ENCODE data around the gene ATP2A2.
"Not testable (repeated sequence)": the region's sequence is repeated elsewhere in the genome, so short reads cannot be mapped to it uniquely, and the experiment has no call there.

The ATP2A2 gene

GRCh38 chr12:110320550-110320949 is 39.5 kb downstream of the ATP2A2 start:
- no peaks in the 10 kb centered on the region for H3K9me3 ChIP-seq (ENCODE audit: control insufficient read depth, low read length)
- H3K27me3 ChIP-seq (replicated peaks; ENCODE audit: control insufficient read depth, insufficient read depth, low read length, poor library complexity, severe bottlenecking), result no peaks in the 10 kb centered on the region
- no peak overlapping the region for H3K27ac ChIP-seq (ENCODE audit: insufficient read depth, low read length, poor library complexity, severe bottlenecking)
- no peaks in the 10 kb centered on the region for H3K4me1 ChIP-seq (ENCODE audit: control insufficient read depth, insufficient read depth, low read length, poor library complexity, severe bottlenecking)
- H3K36me3 ChIP-seq (ENCODE audit: control insufficient read depth, insufficient read depth, low read length), result peaks cover 24% of the 10 kb centered on the region
- H3K4me3 ChIP-seq (ENCODE audit: insufficient read depth, low read depth, low read length, poor library complexity, severe bottlenecking), result no peak overlapping the region
- no peak for DNase-seq

- Histone ChIP-seq H3K27ac (ENCODE audit: insufficient read depth, low read length, poor library complexity, severe bottlenecking) (no peak overlapping the region), H3K4me3 (ENCODE audit: insufficient read depth, low read depth, low read length, poor library complexity, severe bottlenecking) (no peak overlapping the region), H3K9me3 (ENCODE audit: control insufficient read depth, low read length) (no peaks in the 10 kb centered on the region), H3K27me3 (replicated peaks; ENCODE audit: control insufficient read depth, insufficient read depth, low read length, poor library complexity, severe bottlenecking) (no peaks in the 10 kb centered on the region), H3K4me1 (ENCODE audit: control insufficient read depth, insufficient read depth, low read length, poor library complexity, severe bottlenecking) (no peaks in the 10 kb centered on the region), H3K36me3 (ENCODE audit: control insufficient read depth, insufficient read depth, low read length) (peaks cover 78% of the 10 kb centered on the region)
- DNase-seq, result no peak
Measured at GRCh38 chr12:110329710-110330109, 48.7 kb downstream of the ATP2A2 start.

GRCh38 chr12:110330124-110330523 is 49.1 kb downstream of the ATP2A2 start:
- Histone ChIP-seq H3K27me3 (replicated peaks; ENCODE audit: control insufficient read depth, insufficient read depth, low read length, poor library complexity, severe bottlenecking) (no peaks in the 10 kb centered on the region), H3K4me3 (ENCODE audit: insufficient read depth, low read depth, low read length, poor library complexity, severe bottlenecking) (no peak overlapping the region), H3K4me1 (ENCODE audit: control insufficient read depth, insufficient read depth, low read length, poor library complexity, severe bottlenecking) (no peaks in the 10 kb centered on the region), H3K27ac (ENCODE audit: insufficient read depth, low read length, poor library complexity, severe bottlenecking) (no peak overlapping the region), H3K36me3 (ENCODE audit: control insufficient read depth, insufficient read depth, low read length) (peaks cover 80% of the 10 kb centered on the region), H3K9me3 (ENCODE audit: control insufficient read depth, low read length) (no peaks in the 10 kb centered on the region)
- DNase-seq, result no peak

- DNase-seq, result no peak
- Histone ChIP-seq H3K36me3 (ENCODE audit: control insufficient read depth, insufficient read depth, low read length) (peaks cover 80% of the 10 kb centered on the region), H3K27ac (ENCODE audit: insufficient read depth, low read length, poor library complexity, severe bottlenecking) (no peak overlapping the region), H3K4me1 (ENCODE audit: control insufficient read depth, insufficient read depth, low read length, poor library complexity, severe bottlenecking) (no peaks in the 10 kb centered on the region), H3K4me3 (ENCODE audit: insufficient read depth, low read depth, low read length, poor library complexity, severe bottlenecking) (no peak overlapping the region), H3K9me3 (ENCODE audit: control insufficient read depth, low read length) (no peaks in the 10 kb centered on the region), H3K27me3 (replicated peaks; ENCODE audit: control insufficient read depth, insufficient read depth, low read length, poor library complexity, severe bottlenecking) (no peaks in the 10 kb centered on the region)
Measured at GRCh38 chr12:110330544-110330943, 49.5 kb downstream of the ATP2A2 start.

- no peaks in the 10 kb centered on the region for H3K4me1 ChIP-seq (ENCODE audit: control insufficient read depth, insufficient read depth, low read length, poor library complexity, severe bottlenecking)
- H3K9me3 ChIP-seq (ENCODE audit: control insufficient read depth, low read length), result no peaks in the 10 kb centered on the region
- H3K36me3 ChIP-seq (ENCODE audit: control insufficient read depth, insufficient read depth, low read length), result peaks cover 82% of the 10 kb centered on the region
Measured at GRCh38 chr12:110333201-110333600, 52.2 kb downstream of the ATP2A2 start.

GRCh38 chr12:110335481-110336045 is 54.5 kb downstream of the ATP2A2 start:
- Histone ChIP-seq H3K27ac (ENCODE audit: insufficient read depth, low read length, poor library complexity, severe bottlenecking) (no peak overlapping the region), H3K9me3 (ENCODE audit: control insufficient read depth, low read length) (no peaks in the 10 kb centered on the region)

More at GRCh38 chr12:110333201-110333600, 52.2 kb downstream of the ATP2A2 start:
- no peak for DNase-seq
- no peak overlapping the region for H3K27ac ChIP-seq (ENCODE audit: insufficient read depth, low read length, poor library complexity, severe bottlenecking)
- no peaks in the 10 kb centered on the region for H3K27me3 ChIP-seq (replicated peaks; ENCODE audit: control insufficient read depth, insufficient read depth, low read length, poor library complexity, severe bottlenecking)
- no peak overlapping the region for H3K4me3 ChIP-seq (ENCODE audit: insufficient read depth, low read depth, low read length, poor library complexity, severe bottlenecking)

GRCh38 chr12:110337912-110338710 is 57.1 kb downstream of the ATP2A2 start:
- Histone ChIP-seq H3K27ac (ENCODE audit: insufficient read depth, low read length, poor library complexity, severe bottlenecking) (no peak overlapping the region), H3K9me3 (ENCODE audit: control insufficient read depth, low read length) (no peaks in the 10 kb centered on the region), H3K4me3 (ENCODE audit: insufficient read depth, low read depth, low read length, poor library complexity, severe bottlenecking) (no peak overlapping the region), H3K4me1 (ENCODE audit: control insufficient read depth, insufficient read depth, low read length, poor library complexity, severe bottlenecking) (no peaks in the 10 kb centered on the region), H3K27me3 (replicated peaks; ENCODE audit: control insufficient read depth, insufficient read depth, low read length, poor library complexity, severe bottlenecking) (no peaks in the 10 kb centered on the region), H3K36me3 (ENCODE audit: control insufficient read depth, insufficient read depth, low read length) (peaks cover 97% of the 10 kb centered on the region)
- DNase-seq, result no peak

More at GRCh38 chr12:110335481-110336045, 54.5 kb downstream of the ATP2A2 start:
- H3K36me3 ChIP-seq (ENCODE audit: control insufficient read depth, insufficient read depth, low read length), result peaks cover 85% of the 10 kb centered on the region
- H3K4me3 ChIP-seq (ENCODE audit: insufficient read depth, low read depth, low read length, poor library complexity, severe bottlenecking), result no peak overlapping the region
- DNase-seq, result no peak
- H3K4me1 ChIP-seq (ENCODE audit: control insufficient read depth, insufficient read depth, low read length, poor library complexity, severe bottlenecking), result no peaks in the 10 kb centered on the region
- H3K27me3 ChIP-seq (replicated peaks; ENCODE audit: control insufficient read depth, insufficient read depth, low read length, poor library complexity, severe bottlenecking), result no peaks in the 10 kb centered on the region

GRCh38 chr12:110338754-110339153 is 57.7 kb downstream of the ATP2A2 start:
- Histone ChIP-seq H3K27ac (ENCODE audit: insufficient read depth, low read length, poor library complexity, severe bottlenecking) (no peak overlapping the region), H3K27me3 (replicated peaks; ENCODE audit: control insufficient read depth, insufficient read depth, low read length, poor library complexity, severe bottlenecking) (no peaks in the 10 kb centered on the region), H3K4me3 (ENCODE audit: insufficient read depth, low read depth, low read length, poor library complexity, severe bottlenecking) (no peak overlapping the region), H3K9me3 (ENCODE audit: control insufficient read depth, low read length) (no peaks in the 10 kb centered on the region), H3K4me1 (ENCODE audit: control insufficient read depth, insufficient read depth, low read length, poor library complexity, severe bottlenecking) (no peaks in the 10 kb centered on the region), H3K36me3 (ENCODE audit: control insufficient read depth, insufficient read depth, low read length) (peaks cover 99% of the 10 kb centered on the region)
- no peak for DNase-seq

GRCh38 chr12:110339184-110339952 is 58.3 kb downstream of the ATP2A2 start:
- DNase-seq, result no peak
- no peaks in the 10 kb centered on the region for H3K27me3 ChIP-seq (replicated peaks; ENCODE audit: control insufficient read depth, insufficient read depth, low read length, poor library complexity, severe bottlenecking)
- H3K4me3 ChIP-seq (ENCODE audit: insufficient read depth, low read depth, low read length, poor library complexity, severe bottlenecking), result no peak overlapping the region
- H3K36me3 ChIP-seq (ENCODE audit: control insufficient read depth, insufficient read depth, low read length), result peaks cover 99% of the 10 kb centered on the region
- H3K4me1 ChIP-seq (ENCODE audit: control insufficient read depth, insufficient read depth, low read length, poor library complexity, severe bottlenecking), result no peaks in the 10 kb centered on the region
- H3K9me3 ChIP-seq (ENCODE audit: control insufficient read depth, low read length), result no peaks in the 10 kb centered on the region
- H3K27ac ChIP-seq (ENCODE audit: insufficient read depth, low read length, poor library complexity, severe bottlenecking), result no peak overlapping the region

GRCh38 chr12:110340261-110340660 is 59.2 kb downstream of the ATP2A2 start:
- DNase-seq; H3K4me3 ChIP-seq (ENCODE audit: insufficient read depth, low read depth, low read length, poor library complexity, severe bottlenecking); H3K27ac ChIP-seq (ENCODE audit: insufficient read depth, low read length, poor library complexity, severe bottlenecking); H3K9me3 ChIP-seq (ENCODE audit: control insufficient read depth, low read length); H3K4me1 ChIP-seq (ENCODE audit: control insufficient read depth, insufficient read depth, low read length, poor library complexity, severe bottlenecking); H3K27me3 ChIP-seq (replicated peaks; ENCODE audit: control insufficient read depth, insufficient read depth, low read length, poor library complexity, severe bottlenecking): not testable (repeated sequence)
- peaks cover 99% of the 10 kb centered on the region for H3K36me3 ChIP-seq (ENCODE audit: control insufficient read depth, insufficient read depth, low read length)
